OCI-LY1 (cell line): ENCODE data around the gene C1GALT1C1L.

Experiments used
- EZH2 ChIP-seq: fragments of 200-600 bp; sonication (generic), shearing (Covaris generic); IDR thresholded peaks from 2 replicates; pipeline ENCODE4 v1.8.0; 2017; ENCODE audit warnings: borderline replicate concordance, mixed run types, mild to moderate bottlenecking, antibody characterized with exemption, low read length, moderate library complexity, mixed read lengths
- TF ChIP-seq, protein P1 (sequence below): fragments of 200-600 bp; sonication (generic), shearing (Covaris generic); IDR thresholded peaks from 2 replicates; pipeline ENCODE4 v1.5.1; 2017; ENCODE audit warnings: mild to moderate bottlenecking, antibody characterized with exemption, low read length, moderate library complexity, mixed read lengths

- TF ChIP-seq, protein P1, sequence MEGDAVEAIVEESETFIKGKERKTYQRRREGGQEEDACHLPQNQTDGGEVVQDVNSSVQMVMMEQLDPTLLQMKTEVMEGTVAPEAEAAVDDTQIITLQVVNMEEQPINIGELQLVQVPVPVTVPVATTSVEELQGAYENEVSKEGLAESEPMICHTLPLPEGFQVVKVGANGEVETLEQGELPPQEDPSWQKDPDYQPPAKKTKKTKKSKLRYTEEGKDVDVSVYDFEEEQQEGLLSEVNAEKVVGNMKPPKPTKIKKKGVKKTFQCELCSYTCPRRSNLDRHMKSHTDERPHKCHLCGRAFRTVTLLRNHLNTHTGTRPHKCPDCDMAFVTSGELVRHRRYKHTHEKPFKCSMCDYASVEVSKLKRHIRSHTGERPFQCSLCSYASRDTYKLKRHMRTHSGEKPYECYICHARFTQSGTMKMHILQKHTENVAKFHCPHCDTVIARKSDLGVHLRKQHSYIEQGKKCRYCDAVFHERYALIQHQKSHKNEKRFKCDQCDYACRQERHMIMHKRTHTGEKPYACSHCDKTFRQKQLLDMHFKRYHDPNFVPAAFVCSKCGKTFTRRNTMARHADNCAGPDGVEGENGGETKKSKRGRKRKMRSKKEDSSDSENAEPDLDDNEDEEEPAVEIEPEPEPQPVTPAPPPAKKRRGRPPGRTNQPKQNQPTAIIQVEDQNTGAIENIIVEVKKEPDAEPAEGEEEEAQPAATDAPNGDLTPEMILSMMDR = no peak
- no peak for TF ChIP-seq EZH2
These were observed 42.4 kb upstream of the C1GALT1C1L start for GRCh38 chr2:43718530-43719124.
